Measurements from ENCODE around the gene TSPAN32. TPM values are rescaled to one million over a fixed set of nuclear protein-coding genes. Genes with fewer than 3 reads are reported as not detected.
A peak's percentile ranks its signal among the peaks of the same experiment; 100 is the strongest.

TSPAN32 gene
- total RNA-seq, 4 donors from 2014 or later: 0.19 to 6.4 (median 2.7) TPM

DNA sequence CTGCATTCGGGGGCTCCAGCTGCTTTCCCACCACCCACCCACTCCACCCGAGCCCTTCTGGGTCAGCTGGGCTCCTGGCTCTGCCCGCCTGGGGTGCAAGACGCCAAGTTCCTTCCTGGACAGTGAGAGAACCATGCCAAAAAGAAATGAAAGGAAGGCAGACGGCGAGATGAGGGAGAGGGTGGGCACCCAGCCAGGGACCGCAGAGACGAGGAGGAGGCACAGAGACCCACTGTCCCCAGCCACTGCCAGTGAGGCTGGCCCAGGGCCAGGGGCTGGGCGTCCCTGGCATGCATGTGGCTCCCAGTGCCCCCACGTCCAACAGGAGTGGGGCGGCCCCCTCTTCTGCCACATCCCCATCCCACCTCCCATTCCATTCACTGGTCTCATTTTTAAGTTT is 64.5 kb downstream of the TSPAN32 start:
- TF ChIP-seq, protein P1, sequence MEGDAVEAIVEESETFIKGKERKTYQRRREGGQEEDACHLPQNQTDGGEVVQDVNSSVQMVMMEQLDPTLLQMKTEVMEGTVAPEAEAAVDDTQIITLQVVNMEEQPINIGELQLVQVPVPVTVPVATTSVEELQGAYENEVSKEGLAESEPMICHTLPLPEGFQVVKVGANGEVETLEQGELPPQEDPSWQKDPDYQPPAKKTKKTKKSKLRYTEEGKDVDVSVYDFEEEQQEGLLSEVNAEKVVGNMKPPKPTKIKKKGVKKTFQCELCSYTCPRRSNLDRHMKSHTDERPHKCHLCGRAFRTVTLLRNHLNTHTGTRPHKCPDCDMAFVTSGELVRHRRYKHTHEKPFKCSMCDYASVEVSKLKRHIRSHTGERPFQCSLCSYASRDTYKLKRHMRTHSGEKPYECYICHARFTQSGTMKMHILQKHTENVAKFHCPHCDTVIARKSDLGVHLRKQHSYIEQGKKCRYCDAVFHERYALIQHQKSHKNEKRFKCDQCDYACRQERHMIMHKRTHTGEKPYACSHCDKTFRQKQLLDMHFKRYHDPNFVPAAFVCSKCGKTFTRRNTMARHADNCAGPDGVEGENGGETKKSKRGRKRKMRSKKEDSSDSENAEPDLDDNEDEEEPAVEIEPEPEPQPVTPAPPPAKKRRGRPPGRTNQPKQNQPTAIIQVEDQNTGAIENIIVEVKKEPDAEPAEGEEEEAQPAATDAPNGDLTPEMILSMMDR (IDR thresholded peaks at IDR 0.05): no peak
- ATAC-seq (ENCODE audit: low FRiP score) (no peak), DNase-seq (ENCODE audit: low spot score) (no peak)

DNA sequence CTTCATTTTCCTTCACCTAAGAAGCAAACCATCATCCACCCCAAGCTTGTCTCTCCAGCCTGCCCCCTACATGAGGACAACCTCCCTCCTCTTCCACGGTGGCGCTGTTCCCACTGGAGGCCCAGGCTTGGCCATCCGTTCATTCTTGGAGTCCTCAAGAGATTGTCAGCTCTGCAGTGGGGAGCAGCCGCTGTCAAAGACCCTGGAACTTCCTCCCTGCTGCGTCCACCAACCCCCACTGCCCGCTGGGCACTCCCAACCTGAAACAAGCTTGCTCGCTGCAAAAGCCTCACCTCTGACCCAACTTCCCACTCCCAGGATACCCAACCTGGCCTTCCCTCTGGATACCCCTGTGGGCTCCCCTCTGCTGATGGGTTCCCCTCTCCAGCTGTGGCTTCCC is 64.9 kb downstream of the TSPAN32 start:
- no peak for DNase-seq (ENCODE audit: low spot score)
- peak; percentile 24 for ATAC-seq (ENCODE audit: low FRiP score)
- TF ChIP-seq, protein P1 (IDR thresholded peaks at IDR 0.05): no peak

DNA sequence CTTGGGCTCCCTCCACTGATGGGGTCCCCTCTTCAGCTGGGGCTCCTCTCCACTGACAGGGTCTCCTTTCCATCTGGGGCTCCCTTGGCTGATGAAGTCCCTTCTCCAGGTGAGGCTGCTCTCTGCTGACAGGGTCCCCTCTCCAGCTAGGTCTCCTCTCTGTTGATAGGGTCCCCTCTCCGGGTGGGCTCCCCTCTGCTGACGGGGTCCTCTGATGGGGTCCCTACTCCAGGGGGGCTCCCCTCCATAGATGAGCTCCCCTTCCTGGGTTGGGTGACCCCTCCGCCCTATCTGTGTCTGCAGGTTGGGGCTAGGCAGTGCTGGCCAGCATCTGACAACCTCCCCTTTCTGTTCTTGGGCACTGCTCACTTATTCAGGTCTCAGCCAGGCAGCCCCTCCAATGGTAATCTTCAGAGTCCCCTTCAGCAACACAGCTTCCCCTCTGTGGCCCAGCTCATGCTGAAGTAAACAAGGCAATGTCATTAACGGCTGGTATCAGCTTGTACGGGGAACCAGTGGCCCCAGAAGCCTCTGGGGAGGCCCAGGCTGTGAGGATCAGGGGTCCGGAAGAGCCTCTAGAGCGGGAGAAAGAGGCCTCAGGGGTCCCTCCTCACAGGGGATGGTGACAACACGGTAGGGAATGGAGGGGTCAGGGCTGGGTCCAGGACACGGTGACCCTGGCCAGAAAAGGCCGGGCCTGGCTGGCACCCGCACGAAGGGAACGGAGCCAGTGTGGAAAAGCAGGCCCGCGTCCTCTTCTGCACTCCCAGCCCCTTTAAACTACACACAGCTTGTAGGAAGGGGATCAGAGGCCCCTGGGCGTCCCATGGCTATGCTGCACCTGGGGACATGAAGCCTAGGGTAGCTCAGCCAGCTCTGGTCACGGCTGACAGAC is 65.7 kb downstream of the TSPAN32 start:
- ATAC-seq (ENCODE audit: low FRiP score): no peak
- no peak for DNase-seq (ENCODE audit: low spot score)
- TF ChIP-seq, protein P1 (IDR thresholded peaks at IDR 0.05): no peak

Small RNA genes within 50 kb of the gene (small RNA-seq; reads per million reads assigned to genes)
- not detected for gene RNU6-878P

Other genes starting within 250 kb of the TSPAN32 start
- 10 to 100 TPM; 44.6 to 69.4 (median 52.3) TPM for gene IGF2, start 162.6 kb upstream of the TSPAN32 start, total RNA-seq
- gene INS, start 140.8 kb upstream of the TSPAN32 start, total RNA-seq: not detected
- gene TH, start 130.2 kb upstream of the TSPAN32 start, total RNA-seq: not detected
- 1 to 10 TPM in 1 of 4 donors, under 1 TPM in 1, not detected in 2; 0.24 to 2.6 TPM for gene ASCL2, start 31.4 kb upstream of the TSPAN32 start, total RNA-seq
- 1 to 10 TPM; 1.1 to 2.8 (median 1.2) TPM for gene C11orf21, start 95 bp upstream of the TSPAN32 start, total RNA-seq
- 100 to 1,000 TPM; 540 to 765 (median 577) TPM for gene CD81, start 75.3 kb downstream of the TSPAN32 start, total RNA-seq
- gene TSSC4, start 98.7 kb downstream of the TSPAN32 start, total RNA-seq: 10 to 100 TPM; 29.9 to 59.7 (median 33.5) TPM
- under 1 TPM in 1 of 4 donors, not detected in 3; 0.63 TPM for gene TRPM5, start 142.5 kb downstream of the TSPAN32 start, total RNA-seq
- 1 to 10 TPM; 4.5 to 5.9 (median 5.2) TPM for gene KCNQ1, start 143.0 kb downstream of the TSPAN32 start, total RNA-seq

Data from omental fat pad (tissue), 4 donors.